ENCODE measurements around the gene HEPACAM. TPM values are rescaled to one million over a fixed set of nuclear protein-coding genes. Genes with fewer than 3 reads are reported as not detected.

HEPACAM gene
- total RNA-seq, 1 donor from 2014 or later = not detected

GRCh38 chr11:124891373-124891861, 44.4 kb downstream of the HEPACAM start:
- DNase-seq (no peak), ATAC-seq (peak in 1 of 2 donors; percentile 3)
- Histone ChIP-seq H3K27me3 (ENCODE audit: low read depth) (no peaks in the 10 kb centered on the region), H3K36me3 (no peaks in the 10 kb centered on the region), H3K4me3 (no peak overlapping the region), H3K4me1 (peaks cover 70% of the 10 kb centered on the region), H3K9me3 (no peaks in the 10 kb centered on the region), H3K27ac (peak overlapping the region; percentile 41)
- TF ChIP-seq CTCF (IDR thresholded peaks at IDR 0.05) = no peak
- intact Hi-C loops (cut with DNase I) = no loop called here

GRCh38 chr11:124890683-124891372, 45.0 kb downstream of the HEPACAM start:
- intact Hi-C loops (cut with DNase I) = no loop called here
- Histone ChIP-seq H3K4me1 (peaks cover 74% of the 10 kb centered on the region), H3K27ac (no peak overlapping the region), H3K9me3 (no peaks in the 10 kb centered on the region), H3K36me3 (peaks cover 4% of the 10 kb centered on the region), H3K27me3 (ENCODE audit: low read depth) (no peaks in the 10 kb centered on the region), H3K4me3 (no peak overlapping the region)
- ATAC-seq (no peak), DNase-seq (no peak)
- TF ChIP-seq CTCF (IDR thresholded peaks at IDR 0.05) = no peak

DNA sequence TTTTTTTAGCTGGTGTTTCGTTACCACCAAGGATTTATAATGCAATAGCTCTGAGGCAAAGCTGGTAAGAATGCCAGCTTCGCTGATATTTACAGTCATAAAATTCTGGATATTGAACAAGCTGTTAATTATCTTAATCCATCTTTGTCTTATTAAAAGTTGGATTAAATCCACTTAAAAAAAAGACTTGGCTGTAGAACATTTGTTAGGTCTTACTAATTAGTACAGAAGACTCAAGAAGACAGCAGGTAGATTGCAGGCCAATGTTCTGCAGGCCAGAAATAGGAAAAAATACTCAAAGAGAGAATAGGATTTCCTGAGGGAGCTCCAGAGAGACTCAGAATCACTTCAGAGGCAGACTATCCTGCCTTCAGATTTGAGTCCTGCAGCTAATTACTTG, 45.7 kb downstream of the HEPACAM start:
- TF ChIP-seq CTCF (IDR thresholded peaks at IDR 0.05) = no peak
- Histone ChIP-seq H3K27me3 (ENCODE audit: low read depth) (no peaks in the 10 kb centered on the region), H3K27ac (peak overlapping the region; percentile 12), H3K9me3 (no peaks in the 10 kb centered on the region), H3K4me3 (no peak overlapping the region), H3K36me3 (peaks cover 7% of the 10 kb centered on the region), H3K4me1 (peaks cover 70% of the 10 kb centered on the region)
- DNase-seq (no peak), ATAC-seq (no peak)
- intact Hi-C loops (cut with DNase I) = no loop called here

DNA sequence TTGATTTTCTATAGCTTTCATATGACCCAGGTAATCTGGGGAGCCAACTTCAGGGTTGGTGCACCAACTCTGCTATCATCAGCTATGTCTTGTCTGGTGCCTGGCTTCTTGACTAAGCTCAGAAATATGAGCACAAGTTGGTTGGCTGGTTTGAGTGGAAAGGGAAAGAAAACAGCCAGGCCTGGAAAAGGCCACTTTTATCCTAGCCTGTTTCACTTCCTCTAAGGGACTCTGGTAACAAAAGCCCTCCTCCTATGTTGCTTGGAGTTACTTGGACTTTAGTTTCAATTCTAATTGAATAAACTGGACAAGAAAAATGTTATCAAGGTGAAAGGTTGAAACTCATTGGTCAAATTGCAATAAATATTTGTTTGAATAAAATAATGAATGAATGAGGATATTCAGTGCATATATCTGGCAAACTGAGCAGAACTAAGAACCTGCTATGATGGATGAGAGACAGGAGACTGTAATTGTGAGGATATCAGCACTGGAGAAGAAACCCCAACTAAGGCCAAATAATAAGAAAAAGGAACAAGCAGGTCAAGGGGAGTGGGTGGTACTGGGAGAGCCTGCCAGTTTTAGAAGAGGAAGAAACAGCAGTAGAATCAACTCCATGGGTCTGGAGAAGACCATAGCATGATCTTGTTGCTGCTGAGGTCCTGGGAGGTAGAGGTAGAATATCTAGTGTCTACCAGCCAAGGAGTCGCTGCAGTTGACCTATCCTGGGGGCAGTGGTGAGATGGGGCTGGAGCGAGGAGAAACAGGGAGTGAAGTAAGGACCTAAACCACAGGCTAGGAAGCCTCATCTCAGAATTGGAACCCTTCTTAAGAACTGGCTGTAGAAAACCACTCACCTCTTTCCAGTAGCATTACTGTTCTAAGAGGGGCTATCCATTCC, 46.4 kb downstream of the HEPACAM start:
- Histone ChIP-seq H3K27ac (peak overlapping the region; percentile 12), H3K36me3 (peaks cover 7% of the 10 kb centered on the region), H3K27me3 (ENCODE audit: low read depth) (no peaks in the 10 kb centered on the region), H3K9me3 (no peaks in the 10 kb centered on the region), H3K4me3 (no peak overlapping the region), H3K4me1 (peaks cover 70% of the 10 kb centered on the region)
- ATAC-seq (no peak), DNase-seq (no peak)
- intact Hi-C loops (cut with DNase I) = no loop called here
- no peak for TF ChIP-seq CTCF (IDR thresholded peaks at IDR 0.05)

- H3K27ac ChIP-seq = no peak overlapping the region
- peaks cover 72% of the 10 kb centered on the region for H3K4me1 ChIP-seq
- H3K4me3 ChIP-seq = no peak overlapping the region
- H3K27me3 ChIP-seq (ENCODE audit: low read depth) = no peaks in the 10 kb centered on the region
- intact Hi-C loops (cut with DNase I) = no loop called here
- DNase-seq (no peak), ATAC-seq (no peak)
- no peaks in the 10 kb centered on the region for H3K9me3 ChIP-seq
- H3K36me3 ChIP-seq = peaks cover 7% of the 10 kb centered on the region
- no peak for TF ChIP-seq CTCF (IDR thresholded peaks at IDR 0.05)
Measured at GRCh38 chr11:124887667-124888013, 48.2 kb downstream of the HEPACAM start.
